K562 (cell line): ENCODE measurements around the gene PIK3R5. TPM values are rescaled to one million over a fixed set of nuclear protein-coding genes. Genes with fewer than 3 reads are reported as not detected.

ENCODE experiments used
- ATAC-seq: fragments of 200-7000 bp; cut with Tn5 transposase; 3 replicates; pipeline ENCODE4 v1.9.1; 2020; ENCODE audit warnings: moderate library complexity
- BruUV-seq: library from RNA; stranded (reverse); fragments of 400-500 nt; replicated peaks from 2 replicates; lab custom pipeline; 2021; lab: Mats Ljungman, UMichigan
- CTCF ChIA-PET: fragments of 300-600 bp; formaldehyde crosslinking; extraction: SDS; loops from one replicate; lab custom pipeline; 2021; ENCODE audit warnings: low intra/inter-chr PET ratio; lab: Yijun Ruan, JAX
- POLR2A ChIA-PET: fragments of 300-600, 350-650 bp; sonication (Branson Sonifier 250); formaldehyde crosslinking; extraction: SDS; loops from one replicate; lab custom pipeline; 2021; ENCODE audit warnings: antibody characterized with exemption, inconsistent platforms; lab: Yijun Ruan, JAX
- DNase-seq, 4 experiments: peaks; one replicate each; pipeline versions ENCODE4 v3.0.0 to v3.0.0-alpha.2; 2011 to 2018; ENCODE audit warnings: low spot score in 3 of 4, mixed read lengths in 3 of 4; ENCODE audit errors: extremely low read depth in 1 of 4
- FAIRE-seq: peaks from 2 replicates; lab custom pipeline; 2011; peaks lifted over from hg19 to GRCh38; lab: Jason Lieb, UNC
- H2AFZ ChIP-seq: 2 replicates; pipeline ENCODE4 v1.6.0; 2011; ENCODE audit warnings: low read depth, low read length, control low read depth, inconsistent platforms
- H3K27ac ChIP-seq: fragments of 200-600 bp; 3 replicates; pipeline ENCODE4 v1.8.0; 2011; ENCODE audit warnings: low read depth, mild to moderate bottlenecking, control low read depth, inconsistent platforms, low read length, moderate library complexity, mixed read lengths; ENCODE audit errors: extremely low read depth
- H3K27me3 ChIP-seq, 2 experiments: fragments of 300-600 bp in 1 of 2; 2 replicates in 1 of 2; 3 replicates in 1 of 2; pipeline versions ENCODE4 v1.6.0 to v1.8.0; 2011; ENCODE audit warnings: inconsistent platforms in 2 of 2, low read length in 2 of 2, mild to moderate bottlenecking in 1 of 2, mixed read lengths in 1 of 2, moderate library complexity in 1 of 2; ENCODE audit not compliant: control insufficient read depth in 2 of 2, insufficient read depth in 2 of 2
- H3K36me3 ChIP-seq: fragments of 300-600 bp; 3 replicates; pipeline ENCODE4 v1.8.0; 2011; ENCODE audit warnings: mild to moderate bottlenecking, low read length, inconsistent platforms; ENCODE audit not compliant: control insufficient read depth, insufficient read depth
- H3K4me1 ChIP-seq, 2 experiments: fragments of 200-600 bp in 1 of 2; replicated peaks in 1 of 2; 2 replicates in 1 of 2; 3 replicates in 1 of 2; pipeline versions ENCODE4 v1.5.1 to v1.8.0; 2011; ENCODE audit warnings: inconsistent platforms in 2 of 2, low read length in 2 of 2, mild to moderate bottlenecking in 1 of 2, mixed read lengths in 1 of 2, moderate library complexity in 1 of 2; ENCODE audit not compliant: control insufficient read depth in 2 of 2, insufficient read depth in 2 of 2
- H3K4me2 ChIP-seq: 2 replicates; pipeline ENCODE4 v1.6.1; 2011; ENCODE audit warnings: low read length, control low read depth, inconsistent platforms, mixed read lengths; ENCODE audit not compliant: insufficient read depth
- H3K4me3 ChIP-seq: fragments of 200-600 bp; sonication (generic), shearing (Covaris generic); 2 replicates; pipeline ENCODE4 v1.5.1; 2016; ENCODE audit warnings: control low read depth, inconsistent platforms
- H3K79me2 ChIP-seq: fragments of 200-600 bp; 3 replicates; pipeline ENCODE4 v1.8.0; 2011; ENCODE audit warnings: low read length, inconsistent platforms; ENCODE audit not compliant: control insufficient read depth, insufficient read depth
- H3K9ac ChIP-seq, 2 experiments: 2 replicates each; pipeline versions ENCODE4 v1.6.0 to v1.6.1; 2011; ENCODE audit warnings: low read depth in 2 of 2, low read length in 2 of 2, control low read depth in 1 of 2, inconsistent platforms in 1 of 2, mild to moderate bottlenecking in 1 of 2, mixed read lengths in 1 of 2; ENCODE audit not compliant: insufficient read depth in 1 of 2
- H3K9me1 ChIP-seq: one replicate; pipeline ENCODE4 v1.6.0; 2011; ENCODE audit warnings: inconsistent platforms, mild to moderate bottlenecking, low read length, moderate library complexity; ENCODE audit not compliant: control insufficient read depth, insufficient read depth
- H3K9me3 ChIP-seq: replicated peaks from 2 replicates; pipeline ENCODE4 v1.5.1; 2011; ENCODE audit warnings: low read depth, low read length, inconsistent platforms; ENCODE audit not compliant: control insufficient read depth, insufficient read depth
- H4K20me1 ChIP-seq: replicated peaks from 2 replicates; pipeline ENCODE4 v1.6.1; 2011; ENCODE audit warnings: low read length, inconsistent platforms, mixed read lengths; ENCODE audit not compliant: control insufficient read depth, insufficient read depth
- BRD9 ChIP-seq: fragments of 450-650 bp; IDR thresholded peaks from 2 replicates; pipeline ENCODE4 v1.6.1; 2018; ENCODE audit warnings: low read depth; ENCODE audit not compliant: partially characterized antibody
- CHD1 ChIP-seq: fragments of 200-600 bp; sonication (generic); IDR thresholded peaks from one replicate; pipeline ENCODE4 v1.6.1; 2012; ENCODE audit warnings: mild to moderate bottlenecking, moderate library complexity, low read length, inconsistent platforms
- E2F8 ChIP-seq: fragments of 450-650 bp; IDR thresholded peaks from 2 replicates; pipeline ENCODE4 v1.7.1; 2018; ENCODE audit warnings: mild to moderate bottlenecking, low read depth; ENCODE audit not compliant: partially characterized antibody
- EZH2 ChIP-seq: IDR thresholded peaks from 2 replicates; pipeline ENCODE4 v1.6.1; 2012; ENCODE audit warnings: low read depth, mild to moderate bottlenecking, inconsistent platforms, low read length, borderline replicate concordance
- MAFK ChIP-seq: IDR thresholded peaks from 2 replicates; pipeline ENCODE4 v1.6.1; 2011; ENCODE audit warnings: low read length, improper control_type of control experiment
- PHF8 ChIP-seq: fragments of 200-600 bp; sonication (generic); IDR thresholded peaks from 2 replicates; pipeline ENCODE4 v1.6.1; 2012; ENCODE audit warnings: mixed run types, mild to moderate bottlenecking, inconsistent platforms, low read length, moderate library complexity, borderline replicate concordance
- RAD51 ChIP-seq: fragments of 450-650 bp; IDR thresholded peaks from 2 replicates; pipeline ENCODE4 v1.7.1; 2016; ENCODE audit warnings: low read depth, mild to moderate bottlenecking, borderline replicate concordance
- SNIP1 ChIP-seq: fragments of 450-650 bp; IDR thresholded peaks from 2 replicates; pipeline ENCODE4 v1.7.1; 2017; ENCODE audit warnings: low read depth, mild to moderate bottlenecking
- TAF9B ChIP-seq: fragments of 450-650 bp; IDR thresholded peaks from 2 replicates; pipeline ENCODE4 v1.6.1; 2018; ENCODE audit warnings: mild to moderate bottlenecking; ENCODE audit not compliant: partially characterized antibody
- ZBTB34 ChIP-seq: fragments of 250-450 bp; sonication (Bioruptor Pico); IDR thresholded peaks from 2 replicates; pipeline ENCODE4 v1.8.0; 2021; ENCODE audit warnings: mild to moderate bottlenecking, moderate library complexity
- ZFP36 ChIP-seq: fragments of 150-350 bp; IDR thresholded peaks from 2 replicates; pipeline ENCODE4 v1.6.1; 2018; ENCODE audit warnings: low read length, low read depth; ENCODE audit not compliant: partially characterized antibody
- ZNF274 ChIP-seq: IDR thresholded peaks from 2 replicates; pipeline ENCODE4 v1.6.1; 2011; ENCODE audit warnings: low read depth, mild to moderate bottlenecking, low read length, moderate library complexity, borderline replicate concordance
- ZNF639 ChIP-seq, 2 experiments: fragments of 200-800 bp in 1 of 2; sonication (Bioruptor generic) in 1 of 2; sonication (generic) in 1 of 2; formaldehyde crosslinking in 1 of 2; IDR thresholded peaks in 1 of 2; conservative IDR thresholded peaks in 1 of 2; 2 replicates each; pipeline versions ENCODE4 v1.5.0 to v1.6.1; 2016 to 2020; ENCODE audit warnings: missing compliant biosample characterization in 1 of 2, missing genetic modification characterization in 1 of 2, missing genetic modification reagents in 1 of 2
- WGBS: fragments of 100-300 bp; shearing (Covaris generic); methylation state at CpG from one replicate; pipeline ENCODE4 v1.1.6; 2016; ENCODE audit warnings: low coverage, mixed read lengths; ENCODE audit not compliant: insufficient coverage; ENCODE audit errors: missing lambda C conversion rate; 5-methylcytosine and 5-hydroxymethylcytosine counted together
- in situ Hi-C: fragments of 300-500 bp; cut with MboI; formaldehyde crosslinking; loops from 4 replicates; pipeline ENCODE4 v1.15.0; 2018; ENCODE audit warnings: inconsistent platforms, mixed read lengths
- intact Hi-C: fragments of 100-400 bp; cut with micrococcal nuclease; formaldehyde crosslinking; loops from 2 replicates; pipeline ENCODE4 v1.14.2; 2022
- polyA plus RNA-seq, 8 experiments: library from polyadenylated mRNA; depleted of rRNA in 4 of 8; stranded (reverse) in 5 of 8; unstranded in 3 of 8; fragments of >200 nt; fragmentation: Nextera tagmentation in 2 of 8; fragmentation: Illumina TruSeq in 1 of 8; extraction: Ambion mirVana in 2 of 8; extraction: Trizol in 1 of 8; gene quantifications; 2 replicates each; pipeline versions ENCODE4 v1.2.1 to v1.2.3, GENCODE V29; 2011 to 2014; ENCODE audit warnings: inconsistent platforms in 1 of 8, missing spikeins in 1 of 8
- total RNA-seq, 7 experiments: library from RNA; depleted of rRNA in 6 of 7; stranded (reverse); fragments of >200 nt in 6 of 7; fragmentation: Illumina TruSeq in 2 of 7; extraction: Trizol in 2 of 7; gene quantifications; 2 replicates each; pipeline versions ENCODE4 v1.2.1 to v1.2.3, GENCODE V29; 2011 to 2021; ENCODE audit warnings: low replicate concordance in 1 of 7
- TF ChIP-seq, protein P1 (sequence below): IDR thresholded peaks from 2 replicates; pipeline ENCODE4 v1.6.1; 2011; ENCODE audit not compliant: insufficient read length; ENCODE audit errors: extremely low read depth

Gene PIK3R5
- total and polyA plus RNA-seq, 9 of the 15 experiments (the other 6 are each of a cell fraction or from before 2014, with no cell fraction given) = 0.01 to 0.38 TPM; not detected in 7

- no peak overlapping the region for H3K4me2 ChIP-seq
- intact Hi-C loops = no loop called here
- TF ChIP-seq CHD1 = no peak
- TF ChIP-seq TAF9B = no peak
- TF ChIP-seq EZH2 = no peak
- TF ChIP-seq ZFP36 = no peak
- no peak for TF ChIP-seq E2F8
- no peak for TF ChIP-seq RAD51
- TF ChIP-seq BRD9 = no peak
- TF ChIP-seq, protein P1, sequence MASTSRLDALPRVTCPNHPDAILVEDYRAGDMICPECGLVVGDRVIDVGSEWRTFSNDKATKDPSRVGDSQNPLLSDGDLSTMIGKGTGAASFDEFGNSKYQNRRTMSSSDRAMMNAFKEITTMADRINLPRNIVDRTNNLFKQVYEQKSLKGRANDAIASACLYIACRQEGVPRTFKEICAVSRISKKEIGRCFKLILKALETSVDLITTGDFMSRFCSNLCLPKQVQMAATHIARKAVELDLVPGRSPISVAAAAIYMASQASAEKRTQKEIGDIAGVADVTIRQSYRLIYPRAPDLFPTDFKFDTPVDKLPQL = no peak
- TF ChIP-seq SNIP1 = no peak
- TF ChIP-seq MAFK = no peak
- TF ChIP-seq ZNF639 (CRISPR knock-in tag; conservative IDR thresholded peaks at IDR 0.05 in 1 of 2, IDR thresholded peaks at IDR 0.05 in 1 of 2) = no peak
- TF ChIP-seq ZBTB34 (CRISPR knock-in tag) = no peak
- no peak for TF ChIP-seq ZNF274
- no peak for TF ChIP-seq PHF8
Observed at GRCh38 chr17:9002227-9002605, 36.7 kb upstream of the PIK3R5 start.

More at GRCh38 chr17:9002227-9002605, 36.7 kb upstream of the PIK3R5 start:
- Histone ChIP-seq H3K27me3 (peaks cover 0 to 21% of the 10 kb centered on the region in 2 experiments; a peak in 2 of 5 replicates), H3K9me3 (no peaks in the 10 kb centered on the region), H3K4me3 (no peak overlapping the region), H3K36me3 (no peaks in the 10 kb centered on the region), H3K79me2 (no peaks in the 10 kb centered on the region), H3K4me1 (no peaks in the 10 kb centered on the region), H3K9me1 (no peaks in the 10 kb centered on the region), H4K20me1 (no peaks in the 10 kb centered on the region), H3K9ac (no peak overlapping the region), H3K27ac (no peak overlapping the region), H2AFZ (no peak overlapping the region)
- ATAC-seq (no peak), FAIRE-seq (no peak), DNase-seq (no peak)
- in situ Hi-C loops = no loop called here
- POLR2A ChIA-PET = no interaction called here
- BruUV-seq = no TSS peak
- 19% methylated on average over 15 of the region's 15 CpGs for WGBS
- CTCF ChIA-PET = no interaction called here
